Fibroblast of villous mesenchyme (primary cell): ENCODE data around the gene PHF21A. TPM values are rescaled to one million over a fixed set of nuclear protein-coding genes. Genes with fewer than 3 reads are reported as not detected.
"Not testable (repeated sequence)": the region's sequence is repeated elsewhere in the genome, so short reads cannot be mapped to it uniquely, and the experiment has no call there.

Source experiments
- DNase-seq: peaks from one replicate; pipeline ENCODE4 v3.0.0-alpha.2; 2010; ENCODE audit warnings: low read depth
- H3K4me3 ChIP-seq: 2 replicates; pipeline ENCODE4 v1.5.1; 2011; ENCODE audit warnings: low read depth, mild to moderate bottlenecking, low read length
- CTCF ChIP-seq: IDR thresholded peaks from 2 replicates; pipeline ENCODE4 v1.5.1; 2012; ENCODE audit warnings: low read depth, mild to moderate bottlenecking, low read length; ENCODE audit not compliant: insufficient read depth
- total RNA-seq: library from RNA; depleted of rRNA; stranded (reverse); fragments of >200 nt; gene quantifications from 2 replicates; pipeline ENCODE4 v1.2.3, GENCODE V29; 2012

Gene PHF21A
- total RNA-seq, 1 donor = 15.5 TPM

GRCh38 chr11:45910623-45911022 is 210.6 kb downstream of the PHF21A start:
- no peak overlapping the region for H3K4me3 ChIP-seq
- DNase-seq = no peak
- TF ChIP-seq CTCF = no peak

GRCh38 chr11:45909594-45910475 is 211.4 kb downstream of the PHF21A start:
- DNase-seq = no peak
- no peak for TF ChIP-seq CTCF
- H3K4me3 ChIP-seq = no peak overlapping the region

- no peak overlapping the region for H3K4me3 ChIP-seq
- TF ChIP-seq CTCF = no peak
- DNase-seq = no peak
Observed at GRCh38 chr11:45907911-45908370, 213.3 kb downstream of the PHF21A start.

GRCh38 chr11:45906965-45907611 is 214.2 kb downstream of the PHF21A start, which contains the start of gene FREY1:
Gene FREY1, minus strand, starts transcription at chr11:45907271. Its CDS starts 26 bp downstream, at chr11:45907245.
- no peak for DNase-seq

GRCh38 chr11:45906096-45906682 is 215.1 kb downstream of the PHF21A start:
- no peak for DNase-seq
- TF ChIP-seq CTCF = no peak
- no peak overlapping the region for H3K4me3 ChIP-seq

More at GRCh38 chr11:45906965-45907611, 214.2 kb downstream of the PHF21A start, which contains the start of gene FREY1:
- TF ChIP-seq CTCF = no peak
- no peak within 1 kb of the TSS for H3K4me3 ChIP-seq

GRCh38 chr11:45905576-45905975 is 215.7 kb downstream of the PHF21A start:
- DNase-seq, H3K4me3 ChIP-seq: not testable (repeated sequence)

- no peak for DNase-seq
- H3K4me3 ChIP-seq = no peak overlapping the region
- TF ChIP-seq CTCF = no peak
Observed at GRCh38 chr11:45905095-45905494, 216.2 kb downstream of the PHF21A start.
